Activated CD4-positive, CD25-positive, alpha-beta regulatory T cell treated with anti-CD3 and anti-CD28 coated beads, Interleukin-2, amount 50 U/mL, for 72 hours (primary cell): ENCODE results near the gene CDS2.

ENCODE experiments used
- DNase-seq: peaks from one replicate; pipeline ENCODE4 v3.0.0; 2021

Gene CDS2

DNA sequence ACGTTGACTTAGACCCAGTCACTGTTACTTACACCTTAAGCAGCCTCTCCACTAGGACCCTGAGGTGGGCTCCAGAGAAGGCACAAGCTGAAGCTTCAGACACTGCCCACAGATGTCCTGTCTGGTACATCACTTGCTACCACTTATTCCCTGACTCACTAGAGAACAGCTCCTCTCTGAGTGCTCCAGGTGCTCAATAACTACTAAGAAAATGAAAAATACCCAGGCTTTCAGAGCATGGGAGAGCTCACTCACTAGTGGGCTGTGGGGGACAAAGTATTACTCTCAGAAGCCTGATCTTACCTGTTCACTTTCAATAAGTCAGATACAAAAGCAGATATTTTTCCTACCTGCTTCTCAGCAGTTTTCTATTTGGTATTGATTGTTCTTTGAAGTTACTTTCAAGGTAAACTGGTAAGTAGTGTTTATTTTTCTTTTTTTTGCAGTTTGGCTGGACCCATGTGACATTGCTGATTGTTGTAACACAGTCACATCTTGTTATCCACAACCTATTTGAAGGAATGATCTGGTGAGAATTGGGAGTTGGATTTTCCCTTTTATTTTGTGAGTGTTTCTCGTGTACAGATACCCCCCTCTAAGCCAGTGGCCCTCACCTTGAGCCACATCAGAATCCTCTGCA, 55.9 kb downstream of the CDS2 start:
- DNase-seq = no peak

DNA sequence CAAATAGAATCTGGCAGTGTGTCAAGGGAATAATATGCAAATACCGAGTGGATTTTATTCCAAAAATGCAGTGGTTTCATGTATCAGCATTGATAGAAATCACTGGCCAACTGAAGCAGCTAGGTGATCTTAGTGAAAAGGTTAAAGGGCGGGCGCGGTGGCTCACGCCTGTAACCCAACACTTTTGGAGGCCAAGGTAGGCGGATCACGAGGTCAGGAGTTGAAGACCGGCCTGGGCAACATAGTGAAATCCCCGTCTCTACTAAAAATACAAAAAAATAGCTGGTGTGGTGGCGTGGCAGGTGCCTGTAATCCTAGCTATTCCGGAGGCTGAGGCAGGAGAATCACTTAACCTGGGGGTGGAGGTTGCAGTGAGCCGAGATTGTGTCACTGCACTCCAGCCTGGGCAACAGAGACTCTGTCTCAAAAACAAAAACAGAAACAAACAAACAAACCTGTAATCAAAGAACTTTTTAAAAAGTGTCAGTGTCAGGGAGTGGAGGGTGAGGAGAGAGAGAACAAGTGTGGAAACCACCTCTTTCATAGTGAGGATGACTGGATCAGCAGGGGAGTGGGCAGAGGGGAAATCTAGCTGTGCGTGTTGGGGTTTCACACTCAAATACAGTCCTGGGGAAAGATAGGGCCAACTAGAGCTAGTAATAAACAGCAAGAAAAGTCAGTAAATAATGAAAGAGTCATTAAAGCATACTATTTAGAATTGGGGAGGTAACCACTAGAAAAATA, 57.1 kb downstream of the CDS2 start:
- DNase-seq = no peak

DNA sequence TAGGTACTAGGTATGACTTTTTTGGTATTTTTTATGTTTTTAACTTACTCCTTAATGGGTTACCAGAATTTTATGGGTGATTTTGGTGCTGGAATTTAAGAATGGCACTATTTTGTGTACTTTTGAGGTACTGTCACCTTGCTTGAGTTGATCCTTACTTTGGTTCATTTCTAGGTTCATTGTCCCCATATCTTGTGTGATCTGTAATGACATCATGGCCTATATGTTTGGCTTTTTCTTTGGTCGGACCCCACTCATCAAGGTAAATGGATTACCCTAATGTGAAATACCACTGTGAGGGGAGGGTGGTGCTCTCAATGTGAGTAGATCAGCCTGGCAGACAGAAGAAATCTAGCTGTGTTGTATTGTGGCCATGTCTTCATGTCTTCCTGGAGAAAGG, 57.9 kb downstream of the CDS2 start:
- DNase-seq = no peak

DNA sequence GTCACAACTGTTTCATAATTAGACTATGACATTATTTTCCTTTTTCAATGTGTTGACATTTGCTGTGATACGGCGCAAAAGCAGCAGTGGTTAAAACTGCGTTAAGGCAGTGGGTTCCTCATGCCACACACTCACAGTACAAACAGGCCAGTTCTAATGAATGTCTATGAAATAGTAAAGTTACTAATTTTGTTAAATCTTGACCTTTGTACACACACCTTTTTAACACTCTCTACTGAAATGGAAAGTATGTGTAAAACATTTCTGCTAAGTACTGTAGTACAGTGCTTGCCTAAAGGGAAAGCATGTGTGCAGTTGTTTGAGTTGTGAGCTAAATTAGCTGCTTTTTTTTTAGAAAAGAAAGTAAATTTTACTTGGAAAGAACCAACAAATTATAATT, 60.3 kb downstream of the CDS2 start:
- no peak for DNase-seq

DNA sequence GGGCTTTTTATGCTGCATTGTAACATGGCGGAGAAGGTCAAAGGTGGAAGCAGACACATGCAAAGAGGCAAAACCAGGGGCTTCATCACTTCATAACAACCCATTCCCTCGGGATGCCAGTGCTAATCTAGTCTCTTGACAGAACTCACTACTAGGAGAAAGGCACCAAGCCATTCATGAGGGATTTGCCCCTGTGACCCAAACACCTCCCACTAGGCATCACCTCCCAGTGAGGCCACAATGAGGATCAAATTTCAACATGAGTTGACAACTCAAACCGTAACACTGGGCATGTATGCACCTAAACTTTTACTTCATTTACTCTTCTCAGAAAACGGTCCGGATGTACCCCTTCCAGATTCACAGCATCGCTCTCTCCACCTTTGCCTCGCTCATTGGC, 61.9 kb downstream of the CDS2 start:
- no peak for DNase-seq

DNA sequence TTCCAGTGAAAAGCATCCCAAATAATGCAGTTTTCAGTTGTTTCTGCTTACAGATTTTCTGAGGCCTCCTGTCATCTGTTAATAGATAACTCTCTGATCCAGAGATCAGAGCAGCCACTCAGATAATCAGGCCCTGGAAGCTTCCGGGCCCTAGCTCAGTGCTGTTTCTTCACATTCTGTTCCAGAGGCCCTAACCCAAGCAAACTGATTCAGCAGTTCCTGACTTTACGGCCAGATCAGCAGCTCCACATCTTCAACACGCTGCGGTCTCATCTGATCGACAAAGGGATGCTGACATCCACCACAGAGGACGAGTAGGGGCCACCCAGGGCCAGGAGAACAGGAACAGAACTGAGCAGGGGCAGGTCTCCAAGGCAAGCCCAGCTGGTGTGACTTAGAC, 63.1 kb downstream of the CDS2 start:
- no peak for DNase-seq

DNA sequence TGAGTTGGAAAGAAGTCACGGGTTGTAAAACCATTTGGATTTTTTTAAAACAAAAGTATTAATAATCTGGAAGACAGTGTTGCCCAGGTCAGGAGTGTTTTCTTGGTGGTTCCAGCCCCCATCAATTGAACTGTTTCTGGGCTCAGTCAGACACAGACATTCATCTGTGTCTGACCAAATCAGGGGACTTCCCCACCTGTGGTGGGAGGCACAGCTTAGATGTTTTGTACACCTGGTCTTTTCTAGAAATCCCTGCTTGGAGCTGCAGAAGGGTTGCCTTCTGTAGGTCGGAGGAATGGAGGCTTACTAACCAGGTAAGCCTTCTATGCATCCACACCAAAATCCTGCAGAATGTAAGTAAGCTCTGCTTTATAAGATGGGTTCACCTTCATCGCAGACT, 63.6 kb downstream of the CDS2 start:
- no peak for DNase-seq

DNA sequence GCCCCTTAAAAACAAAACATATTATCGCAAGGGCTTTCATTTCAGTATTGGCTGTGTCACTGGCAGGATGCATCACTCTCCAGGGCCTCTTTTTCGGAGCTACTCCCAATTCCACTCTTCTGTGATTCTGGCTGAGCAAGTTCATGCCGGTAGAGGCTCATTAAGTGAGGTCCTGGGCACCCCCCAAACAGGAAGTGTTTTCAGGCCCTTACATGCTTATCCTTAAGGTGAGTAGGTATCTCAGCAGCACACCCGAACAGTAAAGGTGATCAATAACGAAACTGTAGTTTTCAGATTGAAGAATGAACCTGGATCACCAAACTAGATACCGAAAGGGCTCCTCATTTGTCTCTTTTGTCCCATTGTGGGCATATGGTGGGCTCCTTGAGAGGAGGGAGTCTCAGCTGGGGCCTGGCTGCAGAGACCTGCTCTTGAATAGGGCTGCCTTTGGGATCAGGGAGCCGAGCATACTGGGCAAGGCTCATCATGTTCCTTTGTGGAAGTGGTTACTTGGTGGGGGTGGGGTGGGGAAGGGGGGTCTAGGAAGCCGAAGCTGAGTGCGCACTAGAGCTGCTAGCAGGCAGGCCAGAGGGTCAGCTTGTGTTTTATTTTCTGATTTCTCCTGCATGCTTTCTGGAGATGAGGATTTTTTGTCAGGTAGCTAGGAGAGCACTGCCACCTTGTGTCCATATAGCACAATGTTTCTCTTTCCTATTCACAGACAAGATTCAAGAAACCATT, 65.2 kb downstream of the CDS2 start:
- DNase-seq = no peak

DNA sequence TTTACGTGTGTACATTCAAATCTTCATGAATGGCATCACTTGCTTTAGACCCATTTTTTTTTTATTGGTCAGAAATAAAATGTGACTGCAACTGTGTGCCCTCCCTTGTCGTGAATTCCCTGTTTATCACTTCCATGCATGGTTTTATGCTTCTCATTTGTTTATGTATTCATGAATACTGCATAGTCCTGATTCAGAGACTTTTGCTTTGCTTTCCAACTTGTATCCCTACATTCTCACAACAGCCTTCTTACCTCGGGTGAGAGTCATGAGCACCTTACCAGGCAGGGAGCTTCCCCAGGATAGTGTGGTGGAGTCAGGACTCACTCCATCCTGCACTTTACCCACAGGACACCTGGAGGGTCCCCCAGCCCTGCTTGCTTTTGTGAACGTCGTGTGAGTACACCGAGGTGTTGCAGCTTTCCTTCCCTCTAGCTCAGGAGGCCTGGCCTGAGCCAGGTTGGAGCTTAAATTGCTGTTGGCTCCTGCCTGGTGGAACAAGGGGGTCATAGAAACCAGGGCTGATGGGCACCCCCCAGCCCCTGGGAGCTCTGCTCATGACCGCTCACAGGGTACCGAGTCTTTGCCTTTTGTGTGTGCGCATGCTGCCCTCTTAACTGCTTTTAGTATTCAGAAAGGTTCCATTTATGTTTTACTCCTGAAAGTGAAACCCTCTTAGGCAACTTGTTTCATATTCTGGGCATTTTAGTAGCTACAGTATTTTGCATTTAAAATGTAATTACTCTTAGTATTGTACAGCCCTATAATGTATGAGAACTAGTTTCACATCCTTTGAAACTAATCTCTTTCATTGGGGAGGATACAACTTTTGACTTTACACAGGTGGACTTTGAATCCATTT, 66.0 kb downstream of the CDS2 start:
- no peak for DNase-seq

DNA sequence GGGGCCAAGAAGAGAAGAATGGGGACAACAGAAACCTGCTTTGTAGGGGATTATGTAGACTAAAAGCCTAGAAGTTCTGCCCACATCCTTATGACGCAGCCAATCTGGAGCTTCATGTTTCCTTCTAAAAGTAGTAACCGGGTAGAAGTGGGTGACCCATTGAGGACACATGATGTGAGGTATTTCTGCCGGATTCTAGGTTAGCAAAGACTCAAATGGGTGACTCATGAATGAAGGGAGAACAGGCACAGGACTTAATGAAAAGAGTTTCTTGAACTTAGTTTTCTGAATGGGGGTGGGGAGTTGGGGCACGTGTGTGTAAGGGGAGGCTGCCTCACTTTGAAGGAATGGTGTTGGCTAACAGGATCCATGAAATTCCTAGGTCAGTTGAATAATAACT, 68.8 kb downstream of the CDS2 start:
- DNase-seq = no peak

DNA sequence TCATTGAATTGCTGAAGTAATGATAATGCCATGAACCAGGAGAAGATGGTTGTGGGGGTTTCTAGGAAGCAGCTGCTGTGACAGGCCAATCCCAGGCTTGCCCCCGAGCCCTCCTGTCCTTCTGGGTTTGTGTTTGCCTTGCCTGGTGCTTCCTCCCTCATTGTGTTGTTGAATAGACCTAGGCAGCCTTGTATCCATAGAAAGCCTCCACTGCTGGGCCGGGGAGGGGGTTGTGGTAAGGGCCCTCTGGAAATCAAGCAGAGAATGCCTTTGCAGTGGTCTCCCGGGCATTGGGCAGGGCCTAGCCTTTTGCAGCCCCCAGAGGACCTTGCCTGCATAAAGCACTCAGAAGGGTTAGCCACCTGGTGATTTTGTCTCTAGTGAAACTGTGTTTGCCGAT, 69.3 kb downstream of the CDS2 start:
- no peak for DNase-seq

DNA sequence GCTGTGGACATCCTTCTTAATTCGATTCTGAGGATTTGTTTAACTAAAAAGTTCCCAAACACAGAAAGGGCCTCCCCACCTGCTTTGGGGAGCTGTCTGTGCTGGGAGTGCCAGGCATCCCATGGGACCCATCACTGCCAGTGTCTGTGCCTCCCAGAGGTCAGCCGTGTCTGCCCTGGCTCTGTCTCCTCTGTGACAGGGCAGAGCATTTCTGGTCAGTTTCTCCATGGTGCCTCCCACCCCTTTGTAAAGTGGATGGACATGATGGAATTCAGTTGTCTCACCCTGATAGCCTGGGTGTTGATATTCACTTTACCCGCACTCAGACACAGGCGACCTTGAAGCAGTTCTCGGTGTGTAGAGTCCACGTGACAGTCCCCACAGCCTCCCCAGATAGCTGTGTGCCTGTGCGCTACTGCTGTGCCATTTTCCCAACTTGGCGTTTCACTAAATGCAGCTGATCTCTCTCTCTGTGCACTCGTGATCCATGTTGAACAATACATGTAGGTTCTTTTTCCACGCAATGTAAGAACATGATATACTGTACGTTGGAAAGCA, 70.5 kb downstream of the CDS2 start:
- DNase-seq = no peak

DNA sequence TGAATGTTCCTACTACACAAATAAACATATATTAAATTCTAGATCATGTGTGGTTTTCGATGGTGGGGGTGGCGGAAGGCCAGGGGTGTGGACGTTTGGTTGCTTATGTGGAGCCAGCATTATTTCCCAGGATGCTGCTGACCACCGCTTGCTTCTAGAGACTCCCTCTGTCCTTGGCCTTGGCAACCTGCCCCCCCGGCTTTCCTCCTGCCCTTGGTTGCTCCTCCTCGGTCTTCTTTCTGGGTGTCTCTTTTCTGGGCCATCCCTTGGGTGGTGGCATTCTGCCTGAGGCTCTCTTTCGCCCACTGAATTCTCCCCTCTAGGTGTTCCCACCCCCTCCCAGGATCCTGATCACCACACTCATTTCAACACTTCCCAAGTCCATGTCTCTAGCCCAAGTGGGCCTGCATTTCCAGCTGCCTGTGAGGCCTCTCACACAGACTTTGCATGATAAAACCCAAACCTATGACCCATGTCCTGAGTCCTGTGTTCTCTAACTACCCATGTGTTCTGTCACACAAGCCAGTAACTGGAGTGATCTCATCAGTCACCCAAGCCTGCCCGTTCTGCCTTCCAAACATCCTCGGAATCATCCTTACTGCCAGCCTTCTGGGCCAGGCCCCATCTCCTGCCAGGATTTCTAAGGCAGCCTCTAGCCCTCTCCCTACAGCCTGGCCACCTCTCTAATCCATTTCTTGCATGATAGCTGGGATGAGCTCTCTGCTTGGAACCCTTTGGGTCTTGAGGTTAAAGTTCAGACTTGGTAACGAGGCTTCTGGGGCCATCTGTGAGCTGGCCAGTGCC, 71.2 kb downstream of the CDS2 start:
- DNase-seq = no peak

DNA sequence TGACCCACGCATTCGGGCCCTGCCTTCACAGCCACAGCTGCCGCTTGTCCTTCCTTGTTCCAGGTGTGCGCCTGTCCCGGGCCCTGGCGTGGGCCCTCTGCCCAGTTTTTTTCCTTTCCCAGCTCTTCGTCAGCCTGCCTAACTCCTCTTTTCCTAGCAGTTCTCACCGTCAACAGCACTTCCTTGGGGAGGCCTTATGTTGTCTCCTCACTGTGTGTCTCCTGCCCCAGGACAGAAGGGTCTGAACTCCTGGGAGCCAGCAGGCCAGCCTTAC, 71.8 kb downstream of the CDS2 start:
- no peak for DNase-seq

DNA sequence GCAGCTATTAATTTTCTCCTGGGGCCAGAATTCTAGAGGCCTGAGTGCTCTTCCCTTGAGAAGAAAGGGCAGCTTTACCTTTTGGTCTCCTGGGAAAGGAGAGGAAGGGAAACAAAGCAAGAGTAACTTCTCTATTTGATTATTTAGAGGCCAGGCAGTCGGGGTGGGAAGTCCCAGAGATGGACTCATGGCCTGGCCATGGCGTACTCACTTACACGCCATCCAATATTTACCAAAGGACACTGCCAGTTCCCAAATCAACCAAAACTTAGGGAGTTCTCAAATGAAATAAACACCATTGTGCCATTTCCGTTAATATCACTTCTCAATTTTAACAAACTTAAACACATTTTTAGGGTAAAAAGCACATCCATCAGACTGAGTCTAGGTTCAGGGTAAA, 76.6 kb downstream of the CDS2 start:
- no peak for DNase-seq

DNA sequence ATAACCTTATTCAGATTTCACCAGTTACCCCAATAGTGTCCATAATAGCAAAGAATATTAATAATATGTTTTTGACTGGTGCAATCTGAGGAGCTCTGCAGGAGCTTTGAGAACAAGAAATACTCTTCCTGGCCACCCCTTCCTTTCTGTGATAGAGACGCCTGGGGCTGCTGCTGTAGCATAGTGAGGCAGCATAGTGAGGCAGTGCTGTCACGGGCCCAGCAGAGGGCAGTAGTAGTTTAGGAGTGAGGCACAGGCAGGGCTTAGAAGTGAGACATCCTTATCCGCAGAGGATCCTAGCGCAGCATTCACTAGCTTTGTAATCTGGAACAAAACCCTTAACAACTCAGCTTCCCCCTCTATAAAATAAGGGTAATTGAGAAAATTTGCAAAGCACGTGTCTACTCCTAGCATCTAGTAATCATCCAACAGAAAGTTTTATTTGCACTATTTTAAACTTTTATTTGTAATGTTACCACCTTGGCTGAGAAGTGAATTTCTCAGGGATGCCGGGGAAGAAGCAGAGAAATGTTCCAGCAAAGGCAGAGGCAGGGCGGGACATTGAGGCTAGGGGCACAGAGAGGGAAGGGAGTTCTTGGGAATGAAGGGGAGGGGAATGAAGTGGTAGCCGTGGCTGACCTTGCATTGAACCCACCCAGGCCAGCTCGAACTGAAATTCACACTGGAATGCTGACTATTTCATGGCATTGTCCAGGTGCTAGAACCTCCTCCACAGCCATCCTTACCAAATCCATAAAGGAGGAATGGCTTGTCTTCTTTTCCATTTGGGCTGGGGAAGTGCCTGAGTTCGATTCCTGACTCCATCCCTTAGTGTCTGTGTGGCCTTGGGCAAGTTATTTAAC, 78.8 kb downstream of the CDS2 start:
- DNase-seq = peak; percentile 50

DNA sequence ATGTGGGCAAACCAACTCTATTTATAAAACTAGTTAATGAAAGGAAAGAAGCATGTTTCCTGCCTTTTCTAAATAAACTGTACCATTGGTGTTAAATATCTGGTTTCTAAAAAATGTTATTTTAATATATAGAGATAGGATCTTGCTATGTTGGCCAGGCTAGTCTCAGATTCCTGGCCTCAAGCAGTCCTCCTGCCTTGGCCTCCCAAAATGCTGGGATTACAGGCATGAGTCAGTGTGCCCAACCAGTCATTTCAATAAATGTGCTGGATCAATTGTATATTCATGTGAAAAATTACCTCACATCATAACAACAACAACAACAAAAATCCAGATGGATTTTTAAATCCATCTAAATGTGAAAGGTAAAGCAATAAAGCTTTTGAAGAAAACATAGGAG, 80.3 kb downstream of the CDS2 start:
- DNase-seq = no peak

DNA sequence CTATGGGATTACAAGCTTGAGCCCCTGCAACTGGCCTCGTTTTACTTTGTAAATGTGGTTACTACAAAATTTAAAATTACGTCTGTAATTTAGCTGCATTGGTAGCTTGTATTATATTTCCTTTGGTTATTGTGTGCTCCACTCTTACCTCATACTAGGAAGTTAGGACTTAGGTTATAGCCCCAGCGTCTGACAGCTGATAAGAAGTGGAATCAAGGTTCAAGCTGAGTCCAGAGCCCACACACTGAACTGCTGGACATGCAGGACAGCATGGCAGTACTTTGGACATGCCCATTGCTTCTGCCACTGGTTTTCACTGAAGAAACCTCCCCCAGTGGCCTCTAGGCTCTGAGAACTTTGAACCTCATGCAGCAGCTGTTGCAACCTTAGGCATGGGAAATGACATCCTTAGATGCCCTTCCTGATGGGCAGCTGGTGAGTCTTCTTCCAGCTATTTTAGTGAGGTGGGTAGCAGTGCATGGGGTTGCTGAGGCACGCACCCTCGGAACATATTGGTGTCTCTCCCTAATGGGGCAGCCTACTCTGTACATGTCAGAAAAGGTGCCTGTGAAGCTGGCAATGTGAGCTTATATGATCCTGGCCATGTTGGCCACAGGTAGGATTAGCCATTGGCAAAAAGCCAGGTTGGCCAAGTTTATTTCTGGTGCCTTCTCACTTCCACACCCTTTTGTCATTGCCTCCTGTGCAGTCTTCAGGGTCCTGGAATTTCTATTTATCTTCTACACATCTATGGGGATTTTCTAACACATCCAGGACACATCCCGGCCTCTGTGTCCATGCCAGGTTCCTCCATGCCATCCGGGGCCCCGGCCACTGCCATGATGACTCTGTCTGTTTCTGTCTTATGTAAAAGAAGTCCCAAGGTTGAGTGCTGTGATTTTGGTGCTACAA, 85.3 kb downstream of the CDS2 start:
- no peak for DNase-seq

DNA sequence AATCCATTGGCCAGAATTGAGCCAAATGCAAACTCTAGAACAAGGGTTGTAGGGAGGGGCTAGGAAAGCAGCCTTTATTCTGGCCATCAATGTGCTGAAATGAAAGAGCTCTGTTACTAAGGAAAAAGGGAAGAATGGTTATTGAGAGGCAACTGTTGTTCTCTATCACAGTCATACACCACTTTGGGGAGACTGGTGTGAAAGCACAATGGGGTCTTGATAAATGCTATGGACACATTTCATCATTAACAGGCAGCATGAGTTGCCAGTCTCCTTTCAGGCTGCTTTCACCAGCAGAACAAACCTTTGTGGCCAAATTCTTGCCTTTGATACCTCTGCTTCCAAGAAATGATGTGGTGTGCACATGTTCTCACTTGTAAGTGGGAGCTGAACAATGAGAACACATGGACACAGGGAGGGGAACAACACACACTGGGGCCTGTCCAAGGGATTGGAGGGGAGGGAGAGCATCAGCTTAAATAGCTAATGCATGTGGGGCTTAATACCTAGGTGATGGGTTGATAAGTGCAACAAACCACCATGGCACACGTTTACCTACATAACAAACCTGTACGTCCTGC, 86.2 kb downstream of the CDS2 start:
- no peak for DNase-seq

DNA sequence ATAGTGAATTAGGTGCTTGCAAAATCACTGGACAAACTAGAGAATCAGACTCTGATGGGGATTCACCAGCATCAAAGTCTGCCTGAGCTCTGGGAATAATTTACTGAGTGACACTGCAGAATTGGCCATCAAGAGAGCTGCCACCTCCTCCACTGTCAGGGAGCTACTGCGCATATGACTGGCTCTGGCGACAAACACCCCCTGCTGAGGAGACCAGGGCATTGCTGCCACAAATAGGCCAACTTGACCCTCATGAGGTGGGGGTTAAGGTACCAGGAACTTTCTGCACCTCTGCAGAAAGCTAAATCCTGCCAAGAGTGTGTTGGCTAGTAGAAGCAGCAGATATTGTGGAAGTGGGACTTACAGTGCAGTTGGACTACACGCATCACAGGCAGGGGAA, 88.0 kb downstream of the CDS2 start:
- DNase-seq = no peak
